Measurements from ENCODE around the gene MARCHF10.

The MARCHF10 gene

GRCh38 chr17:62822080-62822904 lies 14.2 kb upstream of the MARCHF10 start:
- DNase-seq (ENCODE audit: low read depth in 1 of 2, low spot score in 1 of 2): no peak

DNA sequence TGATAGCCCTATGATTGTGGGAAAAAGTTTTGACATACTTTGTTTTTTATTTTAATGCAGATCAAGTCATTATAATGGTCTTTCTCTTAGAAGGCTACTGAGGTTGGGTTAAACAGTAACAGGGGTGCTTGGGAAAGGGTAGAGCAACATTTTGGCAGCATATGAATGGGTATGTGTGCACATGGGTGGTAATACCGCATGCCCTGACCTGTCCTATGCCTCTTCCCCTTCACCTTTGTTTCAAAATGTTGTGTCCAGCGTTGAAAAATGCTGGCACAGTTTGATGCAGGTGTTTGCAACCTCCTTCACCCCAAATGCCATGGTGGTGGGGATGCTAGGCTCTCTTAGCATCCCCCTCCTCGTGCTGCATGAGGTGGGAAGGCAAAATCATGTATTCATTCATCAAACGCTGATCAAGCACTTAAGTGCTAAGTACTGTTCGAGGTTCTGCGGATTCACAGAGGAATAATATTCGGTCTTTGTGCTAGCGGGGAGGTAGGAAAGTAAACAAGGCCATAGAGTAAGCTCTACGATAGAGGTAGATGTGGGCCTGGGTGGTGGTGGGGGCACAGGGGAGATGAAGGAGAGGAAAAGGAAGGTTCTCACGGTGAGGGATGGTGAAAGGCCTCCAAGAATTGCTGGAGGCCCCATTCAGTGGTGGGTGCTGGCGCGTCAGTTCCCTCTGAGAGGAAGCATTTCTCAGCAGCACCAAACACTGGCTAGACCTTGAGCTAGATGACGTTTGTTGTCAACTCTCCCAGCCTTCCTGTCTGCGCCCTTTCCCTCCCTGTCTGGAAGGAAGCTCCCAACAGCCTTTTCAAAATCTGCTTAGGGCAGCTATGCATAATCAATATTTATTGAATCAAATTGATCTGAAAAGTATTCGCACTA lies 13.3 kb upstream of the MARCHF10 start:
- DNase-seq (ENCODE audit: low read depth in 1 of 2, low spot score in 1 of 2): no peak

DNA sequence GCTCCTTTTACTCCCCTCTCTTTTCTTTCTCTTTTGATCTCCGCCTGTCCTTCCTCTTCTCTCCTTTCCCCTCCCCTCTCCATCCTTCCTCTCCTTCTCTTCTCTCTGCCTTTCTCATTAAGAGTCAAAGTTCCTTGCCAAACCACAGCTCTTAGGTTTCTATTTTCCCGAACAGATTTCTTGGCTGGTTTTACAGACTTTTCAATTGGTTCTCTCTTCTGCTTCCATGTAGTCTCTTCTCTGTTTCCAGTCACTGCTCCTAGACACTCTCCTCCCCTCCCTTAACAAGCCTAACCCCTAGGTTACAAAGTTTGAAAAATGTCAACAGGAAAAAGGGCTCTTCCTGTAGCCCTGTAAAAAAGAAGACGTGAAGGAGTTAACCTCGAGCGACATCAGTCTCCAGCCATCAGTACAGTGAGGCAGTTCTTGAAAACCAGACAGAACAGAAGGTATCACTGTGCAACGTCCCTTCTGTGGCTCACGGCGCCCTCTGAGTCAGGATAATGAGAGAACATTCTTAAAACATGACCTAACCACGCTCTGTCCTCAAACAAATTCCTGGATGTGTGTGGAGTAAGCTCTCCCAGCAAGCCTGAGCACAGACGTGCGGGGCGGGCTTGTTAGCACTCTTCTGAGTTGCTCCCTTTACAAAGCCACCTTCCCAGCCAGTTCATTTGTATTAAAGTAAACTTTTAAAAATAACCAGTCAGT lies 11.6 kb upstream of the MARCHF10 start:
- no peak for DNase-seq (ENCODE audit: low read depth in 1 of 2, low spot score in 1 of 2)

GRCh38 chr17:62818526-62818925 lies 10.4 kb upstream of the MARCHF10 start:
- no peak for DNase-seq (ENCODE audit: low read depth in 1 of 2, low spot score in 1 of 2)

DNA sequence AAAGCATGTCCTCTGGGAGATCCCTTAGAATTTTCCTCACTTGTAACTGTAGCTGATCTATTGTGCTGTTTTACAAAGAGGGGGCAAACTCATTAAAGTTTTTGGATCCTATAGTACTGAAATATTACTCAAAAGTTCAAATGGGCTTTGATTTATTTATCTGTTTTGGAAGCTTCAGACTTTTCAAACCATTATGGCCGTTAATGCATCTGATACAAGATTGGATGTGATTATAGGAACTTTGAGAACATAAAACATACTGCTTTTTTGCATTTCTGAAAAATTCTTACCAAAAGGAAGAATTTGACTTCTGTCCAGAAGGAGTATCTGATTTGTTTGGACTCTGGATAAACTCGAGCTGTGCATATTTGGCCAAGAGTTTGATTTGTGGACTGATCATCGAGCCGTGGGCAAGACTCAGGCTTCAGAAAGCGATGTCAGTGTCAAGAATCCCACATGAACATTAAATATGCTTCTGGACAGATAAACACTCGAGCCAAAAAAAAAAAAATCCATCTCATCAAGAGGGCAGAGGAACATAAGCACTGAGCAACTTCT lies 8.2 kb upstream of the MARCHF10 start:
- DNase-seq (ENCODE audit: low read depth in 1 of 2, low spot score in 1 of 2): no peak

- no peak for DNase-seq (ENCODE audit: low read depth in 1 of 2, low spot score in 1 of 2)
These were observed 1.5 kb upstream of the MARCHF10 start for GRCh38 chr17:62809656-62810055.

GRCh38 chr17:62808576-62808970 lies 459 bp upstream of the MARCHF10 start:
- no peak for DNase-seq (ENCODE audit: low read depth in 1 of 2, low spot score in 1 of 2)

GRCh38 chr17:62805234-62805633 lies 2.9 kb downstream of the MARCHF10 start:
- DNase-seq (ENCODE audit: low read depth in 1 of 2, low spot score in 1 of 2): no peak

- no peak for DNase-seq (ENCODE audit: low read depth in 1 of 2, low spot score in 1 of 2)
These were observed 3.3 kb downstream of the MARCHF10 start for GRCh38 chr17:62804822-62805221.

GRCh38 chr17:62804025-62804424 lies 4.1 kb downstream of the MARCHF10 start:
- no peak for DNase-seq (ENCODE audit: low read depth in 1 of 2, low spot score in 1 of 2)

DNA sequence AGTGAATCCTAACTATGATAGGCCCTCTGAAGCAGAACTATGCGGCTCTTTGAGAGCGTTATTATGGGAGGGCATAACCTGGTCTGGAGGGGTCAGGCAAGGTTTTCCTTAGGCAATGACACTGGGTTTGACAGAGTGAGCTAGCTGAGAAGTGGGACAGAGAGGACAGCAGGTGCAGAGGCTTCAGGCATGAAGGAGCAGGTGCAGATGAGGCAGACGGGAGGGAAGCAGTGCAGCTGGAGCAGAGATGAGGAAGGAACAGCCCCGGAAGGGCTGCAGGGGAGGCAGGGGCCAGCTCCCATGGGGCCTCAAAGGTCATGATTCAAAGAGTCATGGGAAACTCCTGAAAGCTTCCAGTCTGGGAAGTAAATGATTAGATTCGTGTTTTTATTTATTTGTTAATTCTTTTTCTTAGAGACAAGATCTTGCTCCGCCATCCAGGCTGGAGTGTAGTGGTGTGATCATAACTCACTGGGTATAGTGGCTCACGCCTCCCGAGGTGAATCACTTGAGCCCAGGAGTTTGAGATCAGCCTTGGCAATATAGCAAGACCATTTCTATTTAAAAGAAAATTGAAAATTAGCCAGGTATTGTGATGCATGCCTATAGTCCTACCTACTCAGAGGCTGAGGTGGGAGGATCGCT lies 5.4 kb downstream of the MARCHF10 start:
- no peak for DNase-seq (ENCODE audit: low read depth in 1 of 2, low spot score in 1 of 2)

- no peak for DNase-seq (ENCODE audit: low read depth in 1 of 2, low spot score in 1 of 2)
These were observed 6.5 kb downstream of the MARCHF10 start for GRCh38 chr17:62801553-62802114.

GRCh38 chr17:62800585-62800984 lies 7.5 kb downstream of the MARCHF10 start:
- no peak for DNase-seq (ENCODE audit: low read depth in 1 of 2, low spot score in 1 of 2)

- DNase-seq (ENCODE audit: low read depth in 1 of 2, low spot score in 1 of 2): no peak
These were observed 10.2 kb downstream of the MARCHF10 start for GRCh38 chr17:62797959-62798358.

DNA sequence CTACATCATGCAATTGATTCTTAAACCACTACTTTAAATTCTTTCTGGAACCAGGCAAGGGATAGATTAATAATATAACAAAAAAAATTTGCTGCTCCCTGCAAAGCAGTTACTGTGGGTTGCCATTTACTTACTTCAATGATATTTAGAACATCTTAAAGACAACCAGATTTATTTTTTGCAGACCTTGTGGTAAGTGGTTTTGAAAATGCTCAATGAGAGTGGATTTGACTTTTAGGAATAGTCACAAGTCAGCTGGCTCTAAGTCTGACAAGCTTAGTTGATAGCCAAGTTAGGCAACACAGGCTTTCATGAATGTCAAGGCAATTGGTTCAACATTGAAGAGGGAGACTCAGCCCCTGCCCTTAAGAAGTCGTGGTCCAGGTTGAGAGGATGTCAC lies 11.8 kb downstream of the MARCHF10 start:
- DNase-seq (ENCODE audit: low read depth in 1 of 2, low spot score in 1 of 2): no peak

DNA sequence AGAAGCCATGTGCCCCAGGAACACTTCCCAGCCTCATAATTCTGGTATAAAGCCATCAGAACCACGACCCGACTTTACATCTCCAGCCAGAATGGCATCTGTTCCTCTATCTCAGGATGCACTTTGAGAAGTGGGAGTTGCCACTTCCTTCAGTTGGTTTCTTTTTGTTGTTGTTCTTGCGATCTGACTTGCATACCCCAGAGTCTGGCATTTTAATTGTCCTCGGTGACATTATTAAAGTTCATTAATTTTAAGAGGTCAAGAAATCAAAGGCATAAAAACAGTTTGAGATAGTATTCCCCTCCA lies 13.5 kb downstream of the MARCHF10 start:
- no peak for DNase-seq (ENCODE audit: low read depth in 1 of 2, low spot score in 1 of 2)

DNA sequence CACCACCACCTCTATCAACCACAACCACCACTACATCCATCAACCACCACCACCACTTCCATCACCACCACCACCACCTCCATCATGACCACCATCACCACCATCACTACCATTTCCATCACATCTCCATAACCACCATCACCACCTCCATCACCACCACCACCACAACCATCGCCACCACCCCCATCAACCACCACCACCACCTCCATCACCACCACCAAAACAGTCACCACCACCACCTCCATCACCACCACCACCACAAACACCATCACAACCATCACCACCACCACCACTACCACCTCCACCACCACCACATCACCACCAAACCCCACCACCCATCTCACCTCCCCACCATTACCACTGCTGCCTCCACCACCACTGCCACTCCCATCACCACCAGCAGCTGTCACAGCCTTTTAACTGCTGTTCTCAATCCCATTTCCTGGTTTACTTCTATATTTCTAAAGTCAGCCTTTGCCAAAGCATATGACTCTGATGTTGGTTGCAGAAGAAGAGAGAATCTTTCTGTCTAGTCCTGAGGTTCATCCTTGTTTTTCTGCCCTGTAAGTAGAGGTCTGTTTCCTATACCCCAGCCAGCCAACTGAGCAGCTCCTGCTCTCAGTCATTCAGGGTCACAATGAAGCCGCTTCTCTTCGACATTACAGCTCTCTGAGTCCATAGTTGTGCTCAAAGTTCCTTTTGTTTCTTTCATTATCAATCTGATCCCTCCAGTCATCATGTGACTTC lies 14.0 kb downstream of the MARCHF10 start:
- DNase-seq (ENCODE audit: low read depth in 1 of 2, low spot score in 1 of 2): no peak

- DNase-seq (ENCODE audit: low read depth in 1 of 2, low spot score in 1 of 2): no peak
These were observed 15.7 kb downstream of the MARCHF10 start for GRCh38 chr17:62792447-62792800.

- DNase-seq (ENCODE audit: low read depth in 1 of 2, low spot score in 1 of 2): no peak
These were observed 16.2 kb downstream of the MARCHF10 start for GRCh38 chr17:62791767-62792446.
